SH-SY5Y (cell line): ENCODE data around the gene CBS.

ENCODE experiments used
- GATA2 ChIP-seq: IDR thresholded peaks from 2 replicates; pipeline ENCODE4 v1.6.1; 2011; ENCODE audit warnings: mild to moderate bottlenecking, low read depth, low read length
- GATA3 ChIP-seq: IDR thresholded peaks from 2 replicates; pipeline ENCODE4 v1.6.1; 2011; ENCODE audit warnings: low read depth, mild to moderate bottlenecking, low read length, moderate library complexity

DNA sequence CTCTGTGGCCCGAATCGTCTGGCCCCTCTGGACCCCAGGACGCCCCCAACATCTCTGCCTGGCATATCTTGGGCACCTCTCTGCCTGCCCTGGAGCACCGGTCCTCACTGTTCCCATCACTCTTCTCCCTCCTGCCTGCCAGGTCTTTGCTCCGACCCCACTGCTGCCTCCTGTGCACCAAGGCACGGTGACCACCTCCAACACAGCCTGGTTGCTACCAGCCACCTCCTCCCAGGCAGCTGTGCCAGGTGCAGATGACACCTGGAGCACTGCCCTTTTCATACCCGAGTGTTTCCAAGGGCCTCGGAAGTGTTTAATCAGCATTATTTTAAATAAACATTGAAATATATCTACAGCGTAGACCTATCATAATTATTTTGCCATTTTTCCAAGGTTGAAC, 70.0 kb downstream of the CBS start:
- TF ChIP-seq GATA2: no peak
- no peak for TF ChIP-seq GATA3
